NCI-H510A treated with DMSO at 0.1 percent for 48 hours (cell line): ENCODE results near the gene EMC7.
A peak's percentile ranks its signal among the peaks of the same experiment; 100 is the strongest.
"Not testable (repeated sequence)": the region's sequence is repeated elsewhere in the genome, so short reads cannot be mapped to it uniquely, and the experiment has no call there.

Source experiments
- DNase-seq: peaks from one replicate; lab custom pipeline; 2025; lab: John Stamatoyannopoulos, UW

EMC7 gene

DNA sequence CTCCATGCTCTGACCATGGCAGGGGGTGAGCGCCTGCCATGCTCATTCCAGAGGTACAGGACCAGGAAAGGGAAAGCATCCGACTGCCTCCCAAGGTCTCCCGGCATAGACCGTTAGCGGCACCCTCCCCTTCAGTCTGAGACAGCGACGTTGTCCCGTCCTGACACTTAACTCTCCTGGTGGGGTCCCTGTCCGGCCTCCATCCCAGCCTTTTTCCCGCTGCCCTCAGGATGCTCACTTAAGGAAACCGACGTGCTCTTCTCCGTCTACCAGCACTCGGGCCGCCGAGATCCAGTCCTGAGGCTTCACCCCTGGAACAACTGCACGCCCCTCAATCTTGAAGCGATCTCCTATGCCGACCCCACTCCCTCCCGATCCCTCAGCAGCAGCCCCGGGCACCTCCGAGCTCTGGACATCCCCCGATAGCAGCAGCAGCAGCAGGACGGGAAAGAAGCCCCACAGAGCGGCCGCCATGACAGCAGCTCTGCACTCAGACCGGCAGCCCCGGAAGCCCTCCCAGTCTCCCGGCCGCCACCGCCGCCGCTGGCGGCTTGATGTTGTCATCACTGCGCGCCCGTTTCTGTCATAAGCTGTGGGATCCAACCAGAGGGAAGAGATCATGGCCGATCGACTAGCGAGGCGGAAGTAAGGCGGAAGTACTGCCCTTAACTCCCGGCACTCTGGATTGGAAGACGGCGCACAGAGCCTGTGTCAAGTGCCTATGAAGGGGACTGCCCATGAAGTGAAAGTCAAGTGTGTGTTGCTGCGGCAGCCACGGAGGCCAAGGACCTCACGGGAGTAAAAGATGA, at the start of gene EMC7, which contains the start of gene PGBD4:
Gene EMC7 (minus strand): TSS at position 497 of the 809 bp plus-strand sequence. CDS start 23 bp downstream, at position 474.
Gene PGBD4 (plus strand): TSS at position 718 of the 809 bp plus-strand sequence. CDS start 449 bp downstream, outside the sequence.
- peak; percentile 88 for DNase-seq

GRCh38 chr15:34147371-34148140, 45.9 kb upstream of the EMC7 start:
- no peak for DNase-seq

- no peak for DNase-seq
Observed at GRCh38 chr15:34133511-34133910, 31.8 kb upstream of the EMC7 start.

DNA sequence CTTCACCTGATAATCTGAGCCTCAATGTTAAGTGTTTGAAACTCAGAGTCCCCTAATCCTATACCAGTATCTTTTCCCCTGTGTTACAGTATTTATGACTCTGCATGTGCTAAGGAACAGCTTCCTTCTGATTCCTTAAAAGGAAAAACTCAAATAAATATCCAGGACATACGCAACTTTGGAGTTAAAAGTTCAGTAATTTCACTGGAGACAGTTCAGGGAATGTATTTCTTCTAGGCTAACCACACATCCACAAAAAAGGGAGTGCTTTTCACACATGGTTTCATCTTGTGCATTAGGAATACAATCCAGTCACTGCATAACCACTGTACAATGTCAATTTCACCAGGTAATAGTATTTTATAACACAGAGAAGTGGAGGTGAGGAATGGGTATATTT, 31.2 kb upstream of the EMC7 start:
- no peak for DNase-seq

DNA sequence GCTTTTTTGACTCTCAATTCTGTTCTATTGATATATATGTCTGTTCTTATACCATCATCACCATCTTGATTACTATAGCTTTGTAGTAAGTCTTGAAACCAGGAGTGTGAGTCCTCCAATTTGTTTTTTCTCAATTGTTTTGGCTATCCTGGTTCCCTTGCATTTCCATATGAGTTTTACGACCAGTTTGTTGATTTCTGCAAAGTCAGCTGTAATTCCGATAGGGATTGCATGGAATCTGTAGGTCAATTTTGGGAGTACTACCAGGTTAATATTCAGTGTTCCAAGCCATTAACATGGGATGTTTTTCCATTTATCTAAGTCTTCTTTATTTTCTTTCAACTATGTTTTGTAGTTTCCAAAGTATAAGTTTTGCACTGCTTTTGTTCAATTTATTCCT, 27.2 kb upstream of the EMC7 start:
- DNase-seq = no peak

DNA sequence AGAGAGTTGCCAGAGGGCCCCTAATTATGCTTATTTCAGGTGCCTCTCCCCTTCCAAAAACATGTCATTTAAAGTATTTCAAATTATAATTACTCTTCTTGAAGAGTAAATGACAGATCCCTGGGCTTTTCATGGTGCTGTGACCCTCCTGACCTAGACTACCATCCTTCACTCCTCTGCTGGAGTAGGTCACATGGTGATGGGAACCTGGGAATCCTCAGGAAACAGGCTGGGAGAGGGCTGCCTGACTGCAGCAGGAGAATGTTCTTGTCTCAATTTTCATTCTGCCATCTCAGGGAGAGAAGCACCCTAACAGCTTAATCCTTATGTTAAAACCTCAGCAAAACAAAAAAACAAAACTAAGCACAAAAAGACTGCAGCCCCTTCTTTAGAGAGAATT, 24.9 kb upstream of the EMC7 start:
- no peak for DNase-seq

DNA sequence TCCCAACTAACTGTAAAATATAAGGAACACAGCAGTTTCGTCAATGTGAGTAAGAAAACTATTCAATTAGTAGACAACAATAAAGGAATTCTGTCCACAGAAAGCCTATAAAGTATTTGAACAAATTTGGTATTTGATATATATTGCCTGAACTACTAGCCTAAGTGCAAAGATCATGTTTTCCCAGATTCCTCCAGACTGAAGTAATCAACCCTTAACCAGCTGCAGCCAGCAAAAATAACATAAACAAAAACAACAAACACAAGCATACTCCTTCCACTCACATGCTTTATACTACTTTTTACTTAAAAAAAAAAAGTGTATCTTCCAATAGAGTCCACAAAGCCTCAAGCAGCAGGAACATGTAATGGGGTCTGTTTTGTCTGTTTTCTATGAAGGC, 24.3 kb upstream of the EMC7 start:
- no peak for DNase-seq

- DNase-seq = no peak
Observed at GRCh38 chr15:34124651-34125050, 23.0 kb upstream of the EMC7 start.

DNA sequence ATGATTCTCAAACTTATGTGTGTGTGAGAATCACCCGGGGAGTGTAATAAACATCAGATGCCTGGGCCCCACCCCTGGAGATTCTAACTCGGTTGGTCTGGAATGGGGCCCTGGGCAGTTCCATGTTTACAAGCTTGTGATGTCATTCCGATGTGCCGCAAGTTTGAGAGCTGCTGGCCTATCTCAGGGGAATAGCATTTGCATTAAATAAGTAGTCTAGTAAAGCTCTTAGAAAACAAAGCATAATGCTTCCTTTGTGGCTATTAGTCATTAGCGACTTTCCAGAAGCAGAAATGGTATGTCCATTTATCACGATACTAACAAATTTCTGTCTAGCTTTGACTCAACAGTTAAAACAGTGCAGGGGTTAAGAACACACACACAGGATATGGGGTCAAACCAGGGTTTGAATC, 21.1 kb upstream of the EMC7 start:
- DNase-seq = no peak

DNA sequence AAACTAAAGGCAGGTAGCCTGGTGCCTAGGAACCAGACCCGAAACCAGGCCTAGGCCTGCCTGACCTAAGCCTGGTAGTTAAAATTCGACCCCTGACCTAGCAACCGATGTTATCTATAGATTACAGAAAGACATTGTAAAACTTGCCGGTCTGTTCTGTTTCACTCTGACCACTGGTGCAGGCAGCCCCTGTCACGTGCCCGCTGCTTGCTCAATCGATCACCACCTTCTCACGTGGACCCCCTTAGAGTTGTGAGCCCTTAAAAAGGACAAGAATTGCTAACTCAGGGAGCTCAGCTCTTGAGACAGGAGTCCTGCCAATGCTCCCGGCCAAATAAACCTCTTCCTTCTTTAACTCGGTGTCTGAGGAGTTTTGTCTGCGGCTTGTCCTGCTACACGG, 20.1 kb upstream of the EMC7 start:
- not testable (repeated sequence) for DNase-seq

GRCh38 chr15:34120420-34120819, 18.8 kb upstream of the EMC7 start:
- not testable (repeated sequence) for DNase-seq

- no peak for DNase-seq
Observed at GRCh38 chr15:34119291-34119690, 17.6 kb upstream of the EMC7 start.

DNA sequence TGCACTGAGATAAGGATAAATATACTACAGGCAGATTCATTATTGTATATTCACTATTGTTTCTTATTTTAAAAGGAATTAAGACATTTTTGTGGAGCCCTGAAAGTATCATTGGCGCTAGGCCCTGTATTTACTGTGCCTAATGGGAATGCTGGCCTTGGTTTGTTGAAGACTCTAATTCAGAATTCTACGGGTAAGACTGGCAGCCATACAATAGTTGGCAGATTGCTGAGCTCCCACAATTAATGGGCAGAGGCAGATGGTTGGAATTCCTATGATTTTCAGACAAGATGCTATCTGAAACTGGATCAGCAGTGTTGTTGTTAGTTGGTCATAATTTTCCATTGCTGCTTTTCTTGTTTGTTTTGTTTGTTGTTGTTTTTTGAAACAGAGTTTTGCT, 15.0 kb upstream of the EMC7 start:
- no peak for DNase-seq

DNA sequence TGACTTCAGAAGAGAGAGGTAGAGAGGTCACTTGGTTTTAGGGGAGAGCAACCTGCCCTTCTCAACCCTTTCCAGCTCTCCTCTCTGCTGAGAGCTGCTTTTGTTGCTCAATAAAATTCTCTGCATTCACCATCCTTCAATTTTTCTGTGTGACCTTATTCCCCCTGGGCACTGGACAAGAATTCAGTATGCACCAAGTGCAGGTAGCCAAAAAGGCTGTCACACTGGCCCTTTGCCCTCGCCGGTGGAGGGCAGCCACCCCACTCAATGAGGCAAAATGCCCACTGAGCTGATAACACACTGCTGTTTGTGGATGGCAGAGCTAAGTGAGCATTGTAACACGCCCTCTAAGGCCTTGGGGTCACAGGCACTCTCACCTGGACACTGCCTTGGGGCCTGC, 13.1 kb upstream of the EMC7 start:
- no peak for DNase-seq

- no peak for DNase-seq
Observed at GRCh38 chr15:34114215-34114614, 12.6 kb upstream of the EMC7 start.

DNA sequence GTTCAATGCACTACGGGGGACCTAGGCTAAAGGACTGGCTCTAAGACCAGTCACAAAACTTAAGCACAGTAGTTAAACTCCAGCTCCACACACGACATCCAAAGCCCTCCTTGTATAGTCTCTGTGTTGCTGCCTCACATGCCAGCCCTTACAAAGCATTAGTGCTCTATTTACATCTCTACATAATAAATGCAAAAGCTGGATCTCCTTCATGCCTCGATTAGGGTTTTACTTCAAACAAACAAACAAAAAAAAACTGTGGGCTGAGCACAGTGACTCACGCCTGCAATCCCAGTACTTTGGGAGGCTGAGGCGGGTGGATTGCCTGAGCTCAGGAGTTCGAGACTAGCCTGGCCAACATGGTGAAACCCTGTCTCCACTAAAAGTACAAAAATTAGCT, 9.8 kb upstream of the EMC7 start:
- DNase-seq = no peak

DNA sequence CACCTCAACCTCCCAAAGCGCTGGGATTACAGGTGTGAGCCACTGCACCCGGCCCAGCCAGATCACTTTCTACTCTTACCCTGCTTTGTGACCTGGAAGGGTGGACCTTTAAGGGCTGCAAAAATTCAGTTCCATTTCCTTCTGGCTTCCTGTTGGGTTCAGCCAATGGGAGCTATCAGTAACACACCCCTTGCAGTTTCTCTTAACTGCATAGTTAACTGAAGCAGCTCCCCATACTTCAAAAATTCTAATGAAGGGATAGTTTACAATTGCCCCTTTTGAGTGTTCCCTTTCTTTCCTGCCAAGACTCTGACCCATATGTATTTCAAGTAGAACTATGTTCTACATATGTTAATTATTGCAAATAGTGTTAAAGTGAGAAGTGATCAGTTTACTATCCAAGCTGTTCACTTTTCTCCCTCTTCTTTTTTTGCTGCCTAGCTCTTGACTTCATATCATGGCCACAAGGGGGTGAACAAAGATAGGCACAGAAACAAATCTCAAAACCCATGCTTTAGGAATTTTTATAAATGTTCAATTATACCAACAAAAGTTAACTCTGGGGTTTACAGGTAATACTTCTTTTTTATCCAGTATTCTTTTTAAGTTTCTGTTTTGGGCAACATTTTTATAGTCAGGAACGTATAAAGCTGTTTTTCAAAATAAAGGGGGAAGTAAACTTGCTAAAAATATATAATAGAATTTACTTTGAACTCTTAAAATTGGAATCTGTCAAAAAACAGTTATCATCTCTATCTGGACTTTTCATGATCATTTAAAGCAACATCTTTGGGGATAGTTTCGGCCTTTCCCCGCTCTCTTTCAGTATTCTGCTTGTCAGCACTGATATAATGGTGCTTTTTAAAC, 8.4 kb upstream of the EMC7 start:
- no peak for DNase-seq

DNA sequence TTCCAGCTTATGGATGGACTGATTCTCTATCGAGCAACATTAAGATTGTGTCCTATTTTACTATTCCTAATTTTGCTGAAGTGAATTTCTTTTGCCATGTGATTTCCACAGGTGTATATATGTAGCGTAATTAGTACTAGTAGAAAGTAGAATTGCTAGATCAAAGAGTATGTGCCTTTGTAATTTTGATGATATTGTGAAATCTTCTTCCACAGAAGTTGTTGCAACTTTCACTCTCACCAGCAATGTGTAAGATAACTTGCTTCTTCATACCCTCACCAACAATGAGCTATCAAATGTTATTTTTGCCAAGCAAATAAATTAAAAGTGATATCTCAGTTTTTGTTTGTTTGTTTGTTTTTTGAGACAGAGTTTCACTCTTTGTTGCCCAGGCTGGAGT, 5.7 kb upstream of the EMC7 start:
- no peak for DNase-seq

- no peak for DNase-seq
Observed at GRCh38 chr15:34106423-34106822, 4.8 kb upstream of the EMC7 start.

DNA sequence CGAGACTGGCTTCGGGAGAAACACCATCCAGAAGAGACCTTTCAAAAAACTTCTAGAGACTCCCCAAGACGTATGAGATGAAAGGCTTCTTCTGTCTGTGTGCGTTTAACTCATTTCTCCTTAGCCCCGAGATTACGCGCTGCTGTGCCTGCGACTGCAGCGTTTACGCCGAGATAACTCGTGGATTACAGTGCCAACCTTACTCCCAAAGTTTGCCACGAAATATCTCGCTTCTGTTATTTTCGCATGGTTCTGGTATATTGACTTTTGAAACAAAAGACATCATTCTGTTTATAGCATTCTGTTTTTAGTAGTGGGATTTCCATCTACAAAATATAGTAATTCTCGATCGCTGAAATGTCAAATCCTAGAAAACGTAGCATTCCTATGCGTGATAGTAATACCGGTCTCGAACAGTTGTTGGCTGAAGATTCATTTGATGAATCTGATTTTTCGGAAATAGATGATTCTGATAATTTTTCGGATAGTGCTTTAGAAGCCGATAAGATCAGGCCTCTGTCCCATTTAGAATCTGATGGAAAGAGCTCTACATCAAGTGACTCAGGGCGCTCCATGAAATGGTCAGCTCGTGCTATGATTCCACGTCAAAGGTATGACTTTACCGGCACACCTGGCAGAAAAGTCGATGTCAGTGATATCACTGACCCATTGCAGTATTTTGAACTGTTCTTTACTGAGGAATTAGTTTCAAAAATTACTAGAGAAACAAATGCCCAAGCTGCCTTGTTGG, 688 bp upstream of the EMC7 start:
- DNase-seq = no peak

- DNase-seq = no peak
Observed at GRCh38 chr15:34099914-34100313, 1.7 kb downstream of the EMC7 start.

- DNase-seq = no peak
Observed at GRCh38 chr15:34085746-34086145, 15.9 kb downstream of the EMC7 start.
